A673 (cell line): ENCODE results near the gene PEX14. TPM values are rescaled to one million over a fixed set of nuclear protein-coding genes. Genes with fewer than 3 reads are reported as not detected.

Experiments
- BruUV-seq: library from RNA; stranded (reverse); fragments of 400-500 nt; replicated peaks from 2 replicates; lab custom pipeline; 2021; lab: Mats Ljungman, UMichigan
- CTCF ChIA-PET: fragments of 300-600 bp; sonication (Branson Sonifier 250); formaldehyde crosslinking; loops from one replicate; lab custom pipeline; 2022; ENCODE audit warnings: antibody characterized with exemption; lab: Charles Lee
- POLR2A ChIA-PET: fragments of 300-600 bp; sonication (Branson Sonifier 250); formaldehyde crosslinking; loops from one replicate; lab custom pipeline; 2022; ENCODE audit warnings: antibody characterized with exemption; ENCODE audit not compliant: low non-redundant PET; lab: Charles Lee
- DNase-seq: peaks from one replicate; pipeline ENCODE4 v3.0.0-alpha.2; 2015; ENCODE audit warnings: low spot score
- H3K27ac ChIP-seq: fragments of 200-600 bp; sonication (generic); 2 replicates; pipeline ENCODE4 v1.5.1; 2016; ENCODE audit warnings: mixed run types, low read depth, mild to moderate bottlenecking, mixed read lengths, antibody characterized with exemption, low read length; ENCODE audit not compliant: poor library complexity, severe bottlenecking
- H3K27me3 ChIP-seq: fragments of 200-600 bp; sonication (generic); replicated peaks from 2 replicates; pipeline ENCODE4 v1.6.1; 2017; ENCODE audit warnings: mixed run types, low read depth, mild to moderate bottlenecking, mixed read lengths, antibody characterized with exemption, low read length; ENCODE audit not compliant: insufficient read depth, poor library complexity
- H3K36me3 ChIP-seq: fragments of 200-600 bp; sonication (generic); 2 replicates; pipeline ENCODE4 v1.6.1; 2016; ENCODE audit warnings: mixed run types, mild to moderate bottlenecking, mixed read lengths, antibody characterized with exemption, low read length; ENCODE audit not compliant: insufficient read depth, poor library complexity, severe bottlenecking
- H3K4me1 ChIP-seq: fragments of 200-600 bp; sonication (generic); 2 replicates; pipeline ENCODE4 v1.6.1; 2017; ENCODE audit warnings: mixed run types, mild to moderate bottlenecking, mixed read lengths, antibody characterized with exemption, low read length; ENCODE audit not compliant: insufficient read depth, poor library complexity, severe bottlenecking
- H3K4me3 ChIP-seq: fragments of 200-600 bp; sonication (generic); 2 replicates; pipeline ENCODE4 v1.5.1; 2016; ENCODE audit warnings: low read depth, mixed run types, mild to moderate bottlenecking, mixed read lengths, low read length; ENCODE audit not compliant: poor library complexity, severe bottlenecking
- H3K9me3 ChIP-seq: fragments of 200-600 bp; sonication (generic); 2 replicates; pipeline ENCODE4 v1.6.1; 2016; ENCODE audit warnings: mixed run types, low read depth, mild to moderate bottlenecking, mixed read lengths, antibody characterized with exemption, low read length; ENCODE audit not compliant: poor library complexity, severe bottlenecking
- EZH2 ChIP-seq: fragments of 200-600 bp; sonication (generic); IDR thresholded peaks from 2 replicates; pipeline ENCODE4 v1.6.1; 2017; ENCODE audit warnings: borderline replicate concordance, low read depth, mild to moderate bottlenecking, mixed read lengths, antibody characterized with exemption, low read length; ENCODE audit not compliant: poor library complexity, severe bottlenecking
- intact Hi-C: fragments of 100-400 bp; cut with micrococcal nuclease; formaldehyde crosslinking; loops from one replicate; pipeline ENCODE4 v1.10.0; 2022; ENCODE audit not compliant: unreplicated experiment
- total RNA-seq: library from RNA; stranded (reverse); gene quantifications from 2 replicates; pipeline ENCODE4 v1.2.3, GENCODE V29; 2021
- TF ChIP-seq, protein P1 (sequence below): fragments of 300-800, 200-600 bp; sonication (generic); conservative IDR thresholded peaks from 2 replicates; pipeline ENCODE4 v1.5.1; 2017; ENCODE audit warnings: low read depth, mild to moderate bottlenecking, antibody characterized with exemption, low read length, moderate library complexity, mixed read lengths

PEX14 gene
- total RNA-seq, 1 experiment from 2014 or later, result 26.8 TPM

DNA sequence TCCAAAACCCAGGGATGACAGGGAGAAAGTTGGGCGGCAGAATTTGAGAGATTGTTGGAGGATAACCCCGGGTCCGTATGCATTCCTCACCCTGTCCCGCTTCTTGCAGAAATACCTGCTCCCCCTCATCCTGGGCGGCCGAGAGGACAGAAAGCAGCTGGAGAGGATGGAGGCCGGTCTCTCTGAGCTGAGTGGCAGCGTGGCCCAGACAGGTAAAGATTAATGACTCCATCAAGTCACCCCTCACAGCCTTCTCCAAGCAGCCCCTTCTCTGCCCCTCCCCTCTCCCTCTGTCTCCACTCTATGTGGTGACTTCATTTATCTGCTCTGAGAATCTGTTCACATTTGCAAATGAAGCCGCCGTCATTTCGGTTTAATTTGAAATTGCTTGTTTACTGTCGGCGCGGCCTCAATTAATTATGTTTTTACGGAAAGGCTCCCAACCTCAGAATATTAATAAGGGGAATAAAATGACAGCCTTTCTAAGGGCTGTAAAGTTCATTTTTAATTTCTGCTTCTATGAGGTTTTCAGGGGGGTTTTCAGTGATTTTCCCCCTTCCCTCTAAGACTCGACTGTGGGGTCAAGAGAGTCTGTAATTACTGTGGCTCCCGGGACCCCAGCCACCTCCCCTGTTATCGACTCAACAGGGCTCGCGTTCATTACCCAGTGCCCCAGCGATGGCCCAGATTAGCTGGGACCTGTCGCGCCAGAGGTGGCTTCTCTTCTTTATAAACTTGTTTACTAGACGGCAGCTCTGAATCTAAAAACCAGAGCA is 148.3 kb downstream of the PEX14 start:
- H3K4me3 ChIP-seq, result no peak overlapping the region
- no TSS peak for BruUV-seq
- peaks cover 2% of the 10 kb centered on the region for H3K36me3 ChIP-seq
- intact Hi-C loops, result no loop called here
- H3K27ac ChIP-seq, result no peak overlapping the region
- CTCF ChIA-PET, result no interaction called here
- no peaks in the 10 kb centered on the region for H3K4me1 ChIP-seq
- no peak for TF ChIP-seq EZH2
- no peaks in the 10 kb centered on the region for H3K9me3 ChIP-seq
- H3K27me3 ChIP-seq, result no peaks in the 10 kb centered on the region
- no peak for DNase-seq
- POLR2A ChIA-PET, result no interaction called here

DNA sequence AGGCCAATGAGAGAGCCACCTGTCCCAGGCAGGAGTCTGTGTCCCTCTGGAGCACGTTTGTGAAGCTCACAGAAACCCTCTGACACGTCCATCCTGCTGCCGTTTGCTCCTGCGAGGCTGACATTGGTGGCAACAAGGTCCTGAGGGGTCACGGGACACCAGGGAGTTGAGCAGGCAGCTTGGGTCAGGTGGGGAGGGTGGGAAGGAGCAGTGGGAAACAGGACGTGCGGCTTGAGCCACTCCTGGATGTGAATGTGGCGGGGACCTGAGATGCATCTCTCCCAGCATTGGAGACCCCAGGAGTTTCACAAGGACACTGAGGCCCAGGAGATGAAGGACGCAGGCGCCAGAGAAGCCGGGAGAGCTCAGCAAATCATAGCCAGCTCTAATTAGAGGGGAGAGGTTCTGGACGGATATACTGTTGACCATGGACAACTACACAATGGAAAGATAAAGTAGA is 149.0 kb downstream of the PEX14 start:
- no TSS peak for BruUV-seq
- H3K36me3 ChIP-seq, result peaks cover 2% of the 10 kb centered on the region
- H3K9me3 ChIP-seq, result no peaks in the 10 kb centered on the region
- intact Hi-C loops, result no loop called here
- no peak overlapping the region for H3K4me3 ChIP-seq
- CTCF ChIA-PET, result no interaction called here
- no peaks in the 10 kb centered on the region for H3K4me1 ChIP-seq
- POLR2A ChIA-PET, result no interaction called here
- no peak for DNase-seq
- H3K27ac ChIP-seq, result no peak overlapping the region
- TF ChIP-seq, protein P1, sequence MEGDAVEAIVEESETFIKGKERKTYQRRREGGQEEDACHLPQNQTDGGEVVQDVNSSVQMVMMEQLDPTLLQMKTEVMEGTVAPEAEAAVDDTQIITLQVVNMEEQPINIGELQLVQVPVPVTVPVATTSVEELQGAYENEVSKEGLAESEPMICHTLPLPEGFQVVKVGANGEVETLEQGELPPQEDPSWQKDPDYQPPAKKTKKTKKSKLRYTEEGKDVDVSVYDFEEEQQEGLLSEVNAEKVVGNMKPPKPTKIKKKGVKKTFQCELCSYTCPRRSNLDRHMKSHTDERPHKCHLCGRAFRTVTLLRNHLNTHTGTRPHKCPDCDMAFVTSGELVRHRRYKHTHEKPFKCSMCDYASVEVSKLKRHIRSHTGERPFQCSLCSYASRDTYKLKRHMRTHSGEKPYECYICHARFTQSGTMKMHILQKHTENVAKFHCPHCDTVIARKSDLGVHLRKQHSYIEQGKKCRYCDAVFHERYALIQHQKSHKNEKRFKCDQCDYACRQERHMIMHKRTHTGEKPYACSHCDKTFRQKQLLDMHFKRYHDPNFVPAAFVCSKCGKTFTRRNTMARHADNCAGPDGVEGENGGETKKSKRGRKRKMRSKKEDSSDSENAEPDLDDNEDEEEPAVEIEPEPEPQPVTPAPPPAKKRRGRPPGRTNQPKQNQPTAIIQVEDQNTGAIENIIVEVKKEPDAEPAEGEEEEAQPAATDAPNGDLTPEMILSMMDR, result no peak
- TF ChIP-seq EZH2, result no peak
- no peaks in the 10 kb centered on the region for H3K27me3 ChIP-seq

DNA sequence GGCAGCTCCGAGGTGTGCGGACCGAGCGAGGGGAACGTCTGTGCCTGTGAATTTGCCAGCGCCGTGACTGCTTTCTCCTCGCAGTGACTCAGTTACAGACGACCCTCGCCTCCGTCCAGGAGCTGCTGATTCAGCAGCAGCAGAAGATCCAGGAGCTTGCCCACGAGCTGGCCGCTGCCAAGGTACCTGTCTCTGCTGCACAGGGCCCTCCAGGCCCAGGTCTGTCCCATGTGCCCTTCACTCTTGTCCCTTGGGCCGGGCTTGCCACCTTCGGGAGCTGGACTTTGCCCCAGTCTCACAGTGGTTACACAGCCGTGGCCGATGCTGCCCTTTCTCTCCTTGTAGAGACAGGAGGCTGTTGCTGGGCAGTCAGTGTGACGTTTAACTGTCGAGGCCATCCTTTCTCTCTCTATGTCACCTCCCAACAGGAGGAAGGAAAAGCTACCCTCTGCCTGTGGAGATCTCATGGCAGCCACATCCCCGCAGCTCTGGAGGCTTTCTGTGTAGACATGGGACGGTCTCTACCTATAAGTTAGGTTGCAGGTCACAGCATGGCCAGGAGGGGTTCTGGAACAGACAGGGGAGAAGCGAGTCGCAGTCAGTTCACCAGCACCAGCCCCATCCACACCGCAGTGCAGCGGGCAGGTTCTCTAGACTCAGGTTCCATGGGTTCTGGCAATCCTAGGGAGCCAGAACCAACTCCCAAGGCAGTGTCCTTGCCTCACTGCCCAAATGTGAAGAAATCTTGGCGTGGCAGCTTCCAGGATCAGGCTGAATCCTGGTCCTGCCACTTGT is 149.7 kb downstream of the PEX14 start:
- Histone ChIP-seq H3K4me1 (no peaks in the 10 kb centered on the region), H3K4me3 (no peak overlapping the region), H3K27ac (no peak overlapping the region), H3K9me3 (no peaks in the 10 kb centered on the region), H3K27me3 (no peaks in the 10 kb centered on the region), H3K36me3 (peaks cover 2% of the 10 kb centered on the region)
- intact Hi-C loops, result no loop called here
- TF ChIP-seq, protein P1, result no peak
- no peak for TF ChIP-seq EZH2
- BruUV-seq, result no TSS peak
- POLR2A ChIA-PET, result no interaction called here
- no peak for DNase-seq
- CTCF ChIA-PET, result interaction anchor here (0.6 kb wide), 1 partner anchor 116 kb away, joined by 5 read pairs; no protein-coding TSS in a partner anchor
